ENCODE results near the gene LRMDA.

- no peak for TF ChIP-seq ZNF175 (tag by site-specific recombination; IDR thresholded peaks at IDR 0.05)
- no peak for TF ChIP-seq ZNF138 (tag by site-specific recombination; IDR thresholded peaks at IDR 0.05; ENCODE audit: borderline replicate concordance)
- TF ChIP-seq, protein P1, sequence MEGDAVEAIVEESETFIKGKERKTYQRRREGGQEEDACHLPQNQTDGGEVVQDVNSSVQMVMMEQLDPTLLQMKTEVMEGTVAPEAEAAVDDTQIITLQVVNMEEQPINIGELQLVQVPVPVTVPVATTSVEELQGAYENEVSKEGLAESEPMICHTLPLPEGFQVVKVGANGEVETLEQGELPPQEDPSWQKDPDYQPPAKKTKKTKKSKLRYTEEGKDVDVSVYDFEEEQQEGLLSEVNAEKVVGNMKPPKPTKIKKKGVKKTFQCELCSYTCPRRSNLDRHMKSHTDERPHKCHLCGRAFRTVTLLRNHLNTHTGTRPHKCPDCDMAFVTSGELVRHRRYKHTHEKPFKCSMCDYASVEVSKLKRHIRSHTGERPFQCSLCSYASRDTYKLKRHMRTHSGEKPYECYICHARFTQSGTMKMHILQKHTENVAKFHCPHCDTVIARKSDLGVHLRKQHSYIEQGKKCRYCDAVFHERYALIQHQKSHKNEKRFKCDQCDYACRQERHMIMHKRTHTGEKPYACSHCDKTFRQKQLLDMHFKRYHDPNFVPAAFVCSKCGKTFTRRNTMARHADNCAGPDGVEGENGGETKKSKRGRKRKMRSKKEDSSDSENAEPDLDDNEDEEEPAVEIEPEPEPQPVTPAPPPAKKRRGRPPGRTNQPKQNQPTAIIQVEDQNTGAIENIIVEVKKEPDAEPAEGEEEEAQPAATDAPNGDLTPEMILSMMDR (tag by site-specific recombination; IDR thresholded peaks at IDR 0.05), result no peak
- TF ChIP-seq ZBTB1 (tag by site-specific recombination; IDR thresholded peaks at IDR 0.05), result no peak
- TF ChIP-seq ZNF311 (tag by site-specific recombination; IDR thresholded peaks at IDR 0.05; ENCODE audit: borderline replicate concordance), result no peak
- no peak for TF ChIP-seq ZBTB26 (tag by site-specific recombination; optimal IDR thresholded peaks at IDR 0.05)
- no peak for TF ChIP-seq KLF9 (tag by site-specific recombination; IDR thresholded peaks at IDR 0.05; ENCODE audit: low read depth)
- no peak for TF ChIP-seq ZNF366 (tag by site-specific recombination; conservative IDR thresholded peaks at IDR 0.05)
- no peak for TF ChIP-seq ZNF792 (tag by site-specific recombination; IDR thresholded peaks at IDR 0.05)
- TF ChIP-seq, protein P2, sequence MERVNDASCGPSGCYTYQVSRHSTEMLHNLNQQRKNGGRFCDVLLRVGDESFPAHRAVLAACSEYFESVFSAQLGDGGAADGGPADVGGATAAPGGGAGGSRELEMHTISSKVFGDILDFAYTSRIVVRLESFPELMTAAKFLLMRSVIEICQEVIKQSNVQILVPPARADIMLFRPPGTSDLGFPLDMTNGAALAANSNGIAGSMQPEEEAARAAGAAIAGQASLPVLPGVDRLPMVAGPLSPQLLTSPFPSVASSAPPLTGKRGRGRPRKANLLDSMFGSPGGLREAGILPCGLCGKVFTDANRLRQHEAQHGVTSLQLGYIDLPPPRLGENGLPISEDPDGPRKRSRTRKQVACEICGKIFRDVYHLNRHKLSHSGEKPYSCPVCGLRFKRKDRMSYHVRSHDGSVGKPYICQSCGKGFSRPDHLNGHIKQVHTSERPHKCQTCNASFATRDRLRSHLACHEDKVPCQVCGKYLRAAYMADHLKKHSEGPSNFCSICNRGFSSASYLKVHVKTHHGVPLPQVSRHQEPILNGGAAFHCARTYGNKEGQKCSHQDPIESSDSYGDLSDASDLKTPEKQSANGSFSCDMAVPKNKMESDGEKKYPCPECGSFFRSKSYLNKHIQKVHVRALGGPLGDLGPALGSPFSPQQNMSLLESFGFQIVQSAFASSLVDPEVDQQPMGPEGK (tag by site-specific recombination; IDR thresholded peaks at IDR 0.05), result no peak
- TF ChIP-seq, protein P3, sequence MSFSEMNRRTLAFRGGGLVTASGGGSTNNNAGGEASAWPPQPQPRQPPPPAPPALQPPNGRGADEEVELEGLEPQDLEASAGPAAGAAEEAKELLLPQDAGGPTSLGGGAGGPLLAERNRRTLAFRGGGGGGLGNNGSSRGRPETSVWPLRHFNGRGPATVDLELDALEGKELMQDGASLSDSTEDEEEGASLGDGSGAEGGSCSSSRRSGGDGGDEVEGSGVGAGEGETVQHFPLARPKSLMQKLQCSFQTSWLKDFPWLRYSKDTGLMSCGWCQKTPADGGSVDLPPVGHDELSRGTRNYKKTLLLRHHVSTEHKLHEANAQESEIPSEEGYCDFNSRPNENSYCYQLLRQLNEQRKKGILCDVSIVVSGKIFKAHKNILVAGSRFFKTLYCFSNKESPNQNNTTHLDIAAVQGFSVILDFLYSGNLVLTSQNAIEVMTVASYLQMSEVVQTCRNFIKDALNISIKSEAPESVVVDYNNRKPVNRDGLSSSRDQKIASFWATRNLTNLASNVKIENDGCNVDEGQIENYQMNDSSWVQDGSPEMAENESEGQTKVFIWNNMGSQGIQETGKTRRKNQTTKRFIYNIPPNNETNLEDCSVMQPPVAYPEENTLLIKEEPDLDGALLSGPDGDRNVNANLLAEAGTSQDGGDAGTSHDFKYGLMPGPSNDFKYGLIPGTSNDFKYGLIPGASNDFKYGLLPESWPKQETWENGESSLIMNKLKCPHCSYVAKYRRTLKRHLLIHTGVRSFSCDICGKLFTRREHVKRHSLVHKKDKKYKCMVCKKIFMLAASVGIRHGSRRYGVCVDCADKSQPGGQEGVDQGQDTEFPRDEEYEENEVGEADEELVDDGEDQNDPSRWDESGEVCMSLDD (tag by site-specific recombination; IDR thresholded peaks at IDR 0.05), result no peak
Observed at GRCh38 chr10:75527542-75527941, 96.1 kb downstream of the LRMDA start.
